Kidney epithelial cell (primary cell): ENCODE results near the gene MAGEA3. TPM values are rescaled to one million over a fixed set of nuclear protein-coding genes. Genes with fewer than 3 reads are reported as not detected.
"Not testable (repeated sequence)": the region's sequence is repeated elsewhere in the genome, so short reads cannot be mapped to it uniquely, and the experiment has no call there.

ENCODE experiments used
- DNase-seq: peaks from one replicate; pipeline ENCODE4 v3.0.0-alpha.2; 2010; ENCODE audit warnings: low read depth
- H3K27me3 ChIP-seq: 2 replicates; pipeline ENCODE4 v1.6.0; 2011; ENCODE audit warnings: low read length; ENCODE audit not compliant: control insufficient read depth, insufficient read depth
- H3K36me3 ChIP-seq: 2 replicates; pipeline ENCODE4 v1.5.1; 2011; ENCODE audit warnings: low read length; ENCODE audit not compliant: control insufficient read depth, insufficient read depth
- H3K4me3 ChIP-seq: 2 replicates; pipeline ENCODE4 v1.5.1; 2011; ENCODE audit warnings: low read depth, mild to moderate bottlenecking, control low read depth, low read length
- total RNA-seq: library from RNA; depleted of rRNA; stranded (reverse); fragments of >200 nt; gene quantifications from 2 replicates; pipeline ENCODE4 v1.2.3, GENCODE V29; 2015
- TF ChIP-seq, protein P1 (sequence below): IDR thresholded peaks from 2 replicates; pipeline ENCODE4 v1.5.1; 2011; ENCODE audit warnings: mild to moderate bottlenecking, moderate library complexity, low read length, control low read depth, inconsistent platforms; ENCODE audit not compliant: insufficient read depth, poor library complexity, severe bottlenecking

The MAGEA3 gene
- total RNA-seq, 1 donor from 2014 or later: not detected

DNA sequence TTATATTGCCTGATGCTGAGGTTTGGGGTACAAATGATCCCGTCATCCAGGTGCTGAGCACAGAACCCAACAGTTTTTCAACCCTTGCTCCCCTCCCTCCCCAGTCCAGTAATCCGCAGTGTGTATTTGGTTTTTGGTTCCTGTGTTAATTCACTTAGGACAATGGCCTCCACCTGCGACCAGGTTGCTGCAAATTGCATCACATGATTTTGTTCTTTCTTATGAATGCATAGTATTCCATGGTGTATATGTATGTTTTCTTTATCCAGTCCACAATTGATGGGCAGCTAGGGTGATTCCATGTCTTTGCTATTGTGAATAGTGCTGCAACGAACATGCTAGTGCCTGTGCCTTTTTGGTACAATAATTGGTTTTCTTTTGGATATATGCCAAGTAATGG lies 35.5 kb upstream of the MAGEA3 start:
- H3K27me3 ChIP-seq: no peaks in the 10 kb centered on the region

DNA sequence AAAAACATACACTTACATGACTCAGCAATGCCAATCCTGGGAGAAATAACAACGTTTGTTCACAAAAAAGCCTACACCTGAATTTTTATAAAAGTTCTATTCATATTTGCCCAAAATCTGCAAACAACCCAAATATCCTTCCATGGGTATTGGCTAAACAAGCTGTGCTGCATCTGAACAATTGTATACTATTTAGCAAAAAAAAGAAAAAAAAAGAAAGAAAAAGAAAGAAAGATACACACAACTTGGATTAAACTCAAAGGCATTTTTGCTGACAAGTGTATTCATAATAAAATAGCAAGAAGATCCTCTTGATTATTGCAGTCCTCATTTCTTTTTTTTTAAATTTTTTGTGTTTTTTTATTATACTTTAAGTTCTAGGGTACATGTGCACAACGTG lies 24.5 kb upstream of the MAGEA3 start:
- Histone ChIP-seq H3K27me3 (no peaks in the 10 kb centered on the region), H3K36me3 (no peaks in the 10 kb centered on the region), H3K4me3 (no peak overlapping the region)
- no peak for DNase-seq
- TF ChIP-seq, protein P1, sequence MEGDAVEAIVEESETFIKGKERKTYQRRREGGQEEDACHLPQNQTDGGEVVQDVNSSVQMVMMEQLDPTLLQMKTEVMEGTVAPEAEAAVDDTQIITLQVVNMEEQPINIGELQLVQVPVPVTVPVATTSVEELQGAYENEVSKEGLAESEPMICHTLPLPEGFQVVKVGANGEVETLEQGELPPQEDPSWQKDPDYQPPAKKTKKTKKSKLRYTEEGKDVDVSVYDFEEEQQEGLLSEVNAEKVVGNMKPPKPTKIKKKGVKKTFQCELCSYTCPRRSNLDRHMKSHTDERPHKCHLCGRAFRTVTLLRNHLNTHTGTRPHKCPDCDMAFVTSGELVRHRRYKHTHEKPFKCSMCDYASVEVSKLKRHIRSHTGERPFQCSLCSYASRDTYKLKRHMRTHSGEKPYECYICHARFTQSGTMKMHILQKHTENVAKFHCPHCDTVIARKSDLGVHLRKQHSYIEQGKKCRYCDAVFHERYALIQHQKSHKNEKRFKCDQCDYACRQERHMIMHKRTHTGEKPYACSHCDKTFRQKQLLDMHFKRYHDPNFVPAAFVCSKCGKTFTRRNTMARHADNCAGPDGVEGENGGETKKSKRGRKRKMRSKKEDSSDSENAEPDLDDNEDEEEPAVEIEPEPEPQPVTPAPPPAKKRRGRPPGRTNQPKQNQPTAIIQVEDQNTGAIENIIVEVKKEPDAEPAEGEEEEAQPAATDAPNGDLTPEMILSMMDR: no peak

More for the DNA sequence above, 35.5 kb upstream of the MAGEA3 start:
- TF ChIP-seq, protein P1: no peak
- H3K36me3 ChIP-seq: no peaks in the 10 kb centered on the region
- no peak for DNase-seq
- H3K4me3 ChIP-seq: no peak overlapping the region

DNA sequence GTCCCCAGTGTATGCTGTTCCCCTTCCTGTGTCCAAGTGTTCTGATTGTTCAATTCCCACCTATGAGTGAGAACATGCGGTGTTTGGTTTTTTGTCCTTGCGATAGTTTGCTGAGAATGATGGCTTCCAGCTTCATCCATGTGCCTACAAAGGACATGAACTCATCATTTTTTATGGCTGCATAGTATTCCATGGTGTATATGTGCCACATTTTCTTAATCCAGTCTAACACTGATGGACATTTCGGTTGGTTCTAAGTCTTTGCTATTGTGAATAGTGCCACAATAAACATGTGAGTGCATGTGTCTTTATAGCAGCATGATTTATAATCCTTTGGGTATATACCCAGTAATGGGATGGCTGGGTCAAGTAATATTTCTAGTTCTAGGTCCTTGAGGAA lies 23.9 kb upstream of the MAGEA3 start:
- H3K27me3 ChIP-seq, H3K4me3 ChIP-seq, H3K36me3 ChIP-seq, DNase-seq: not testable (repeated sequence)

DNA sequence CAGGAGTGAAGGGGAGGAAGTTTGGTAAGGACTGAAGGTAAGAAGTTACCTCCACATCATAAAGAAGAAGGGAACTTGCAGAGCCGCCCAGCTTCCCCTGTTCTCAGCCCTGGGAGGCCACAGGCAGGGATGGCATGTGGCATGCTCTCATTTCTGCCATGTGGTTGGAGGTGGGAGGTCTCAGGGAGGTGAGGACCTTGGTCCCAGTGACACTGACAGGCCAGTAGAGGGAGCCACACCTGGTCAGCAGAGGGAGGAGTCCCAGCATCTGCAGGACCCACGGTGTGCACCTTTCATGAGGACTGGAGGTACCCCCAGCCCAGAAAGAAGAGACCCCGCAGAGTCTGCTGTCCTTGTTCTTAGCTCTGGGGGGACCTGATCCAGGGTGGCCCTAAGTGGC lies 17.6 kb upstream of the MAGEA3 start:
- DNase-seq: not testable (repeated sequence)

DNA sequence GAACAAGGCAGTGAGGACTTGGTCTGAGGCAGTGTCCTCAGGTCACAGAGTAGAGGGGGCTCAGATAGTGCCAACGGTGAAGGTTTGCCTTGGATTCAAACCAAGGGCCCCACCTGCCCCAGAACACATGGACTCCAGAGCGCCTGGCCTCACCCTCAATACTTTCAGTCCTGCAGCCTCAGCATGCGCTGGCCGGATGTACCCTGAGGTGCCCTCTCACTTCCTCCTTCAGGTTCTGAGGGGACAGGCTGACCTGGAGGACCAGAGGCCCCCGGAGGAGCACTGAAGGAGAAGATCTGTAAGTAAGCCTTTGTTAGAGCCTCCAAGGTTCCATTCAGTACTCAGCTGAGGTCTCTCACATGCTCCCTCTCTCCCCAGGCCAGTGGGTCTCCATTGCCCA lies 1.8 kb downstream of the MAGEA3 start:
- not testable (repeated sequence) for H3K27me3 ChIP-seq, H3K36me3 ChIP-seq, H3K4me3 ChIP-seq, DNase-seq

More for the DNA sequence above, 17.6 kb upstream of the MAGEA3 start:
- not testable (repeated sequence) for H3K36me3 ChIP-seq, H3K27me3 ChIP-seq, H3K4me3 ChIP-seq

DNA sequence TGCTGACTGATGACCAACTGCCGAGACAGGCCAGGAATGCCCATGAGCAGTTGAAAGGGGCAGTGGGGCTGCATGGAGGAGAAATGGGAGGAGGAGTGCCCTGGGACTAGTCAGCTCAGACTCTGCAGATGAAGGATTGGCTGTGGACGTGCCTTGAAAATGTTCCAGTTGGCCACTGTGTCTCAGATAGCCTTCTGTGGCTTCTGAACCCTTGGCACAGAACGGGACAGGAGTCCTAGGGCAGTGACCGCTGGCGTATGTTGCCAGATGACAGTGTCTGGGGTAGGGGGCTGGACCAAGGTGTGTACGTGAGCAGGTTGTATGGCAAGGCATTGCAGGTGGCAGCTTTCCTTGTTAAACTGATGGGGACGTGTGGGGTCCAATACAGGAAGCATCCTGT lies 7.9 kb downstream of the MAGEA3 start:
- H3K36me3 ChIP-seq, H3K4me3 ChIP-seq, H3K27me3 ChIP-seq, DNase-seq: not testable (repeated sequence)

DNA sequence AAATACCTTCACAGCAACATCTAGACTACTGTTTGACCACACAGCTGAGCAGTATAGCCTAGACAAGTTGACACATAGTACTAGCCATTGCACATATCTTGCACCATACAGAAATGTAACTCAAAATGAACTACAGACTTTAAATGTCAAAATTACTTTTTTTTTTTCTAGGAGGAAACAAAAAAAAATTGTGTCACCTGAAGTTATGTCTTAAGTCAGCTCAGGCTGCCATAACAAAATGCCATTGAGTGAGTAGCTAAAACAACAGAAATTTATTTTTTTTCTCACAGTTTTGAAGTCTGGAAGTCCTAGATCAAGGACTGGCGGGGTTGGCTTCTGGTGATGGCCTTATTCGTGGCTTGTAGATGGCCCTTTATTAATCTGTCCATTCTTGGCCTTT lies 10.6 kb downstream of the MAGEA3 start, which contains the start of gene CSAG2:
Gene CSAG2, minus strand, starts transcription at position 101 of the 400 bp plus-strand sequence. CDS start 161 bp downstream, outside the sequence.
- H3K4me3 ChIP-seq, H3K36me3 ChIP-seq, H3K27me3 ChIP-seq, DNase-seq: not testable (repeated sequence)

DNA sequence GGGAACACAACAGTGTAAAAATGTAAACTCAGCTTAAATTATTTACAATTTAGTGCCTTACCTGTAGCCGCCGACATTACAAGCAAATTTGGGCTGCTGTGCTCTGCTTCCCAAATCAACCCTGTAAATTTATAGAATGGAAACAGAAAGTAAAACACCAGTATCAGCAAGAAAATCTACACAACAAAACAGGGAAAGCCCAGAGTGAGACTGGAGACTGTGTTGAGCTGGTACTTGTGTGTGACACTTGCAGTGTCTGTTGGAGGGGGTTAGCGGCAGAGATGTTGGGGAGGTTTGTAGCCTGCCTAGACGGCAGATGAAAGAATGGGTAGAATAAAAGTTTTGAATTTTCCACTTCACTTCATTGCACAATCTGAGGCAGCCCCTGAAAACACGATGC lies 14.6 kb downstream of the MAGEA3 start:
- DNase-seq, H3K36me3 ChIP-seq, H3K27me3 ChIP-seq, H3K4me3 ChIP-seq: not testable (repeated sequence)

DNA sequence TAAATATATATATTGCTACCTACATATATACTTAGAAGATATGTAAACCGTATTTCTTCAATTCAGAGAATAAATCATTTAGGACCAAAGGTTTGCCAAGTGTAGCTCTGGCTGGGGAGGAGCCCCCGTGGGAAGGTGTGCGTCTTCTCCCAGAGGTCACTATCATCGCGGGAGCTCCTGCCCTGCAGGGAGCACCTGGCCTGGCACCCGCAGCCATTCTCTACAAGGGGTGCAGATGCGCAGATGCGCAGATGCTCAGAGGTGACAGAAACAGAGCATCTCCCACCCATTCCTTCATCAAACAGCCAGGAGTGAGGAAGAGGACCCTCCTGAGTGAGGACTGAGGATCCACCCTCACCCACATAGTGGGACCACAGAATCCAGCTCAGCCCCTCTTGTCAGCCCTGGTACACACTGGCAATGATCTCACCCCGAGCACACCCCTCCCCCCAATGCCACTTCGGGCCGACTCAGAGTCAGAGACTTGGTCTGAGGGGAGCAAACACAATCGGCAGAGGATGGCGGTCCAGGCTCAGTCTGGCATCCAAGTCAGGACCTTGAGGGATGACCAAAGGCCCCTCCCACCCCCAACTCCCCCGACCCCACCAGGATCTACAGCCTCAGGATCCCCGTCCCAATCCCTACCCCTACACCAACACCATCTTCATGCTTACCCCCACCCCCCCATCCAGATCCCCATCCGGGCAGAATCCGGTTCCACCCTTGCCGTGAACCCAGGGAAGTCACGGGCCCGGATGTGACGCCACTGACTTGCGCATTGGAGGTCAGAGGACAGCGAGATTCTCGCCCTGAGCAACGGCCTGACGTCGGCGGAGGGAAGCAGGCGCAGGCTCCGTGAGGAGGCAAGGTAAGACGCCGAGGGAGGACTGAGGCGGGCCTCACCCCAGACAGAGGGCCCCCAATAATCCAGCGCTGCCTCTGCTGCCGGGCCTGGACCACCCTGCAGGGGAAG lies 15.5 kb downstream of the MAGEA3 start, which contains the start of gene MAGEA2B:
Gene MAGEA2B, plus strand, starts transcription at position 814 of the 973 bp plus-strand sequence. CDS start 2,479 bp downstream, outside the sequence.
- H3K4me3 ChIP-seq, H3K36me3 ChIP-seq, DNase-seq, H3K27me3 ChIP-seq: not testable (repeated sequence)
